MCF 10A (cell line): Measurements from ENCODE around the gene RETREG1. TPM values are rescaled to one million over a fixed set of nuclear protein-coding genes. Genes with fewer than 3 reads are reported as not detected.

Experiments used
- BruUV-seq: library from RNA; stranded (reverse); fragments of 400-500 nt; replicated peaks from 2 replicates; lab custom pipeline; 2021; lab: Mats Ljungman, UMichigan
- CTCF ChIA-PET: fragments of 300-600 bp; sonication (Branson Sonifier 250); formaldehyde crosslinking; extraction: SDS; loops from one replicate; lab custom pipeline; 2021; ENCODE audit warnings: antibody characterized with exemption, inconsistent platforms; lab: Yijun Ruan, JAX
- POLR2A ChIA-PET: fragments of 300-600, 350-650 bp; sonication (Branson Sonifier 250); formaldehyde crosslinking; extraction: SDS; loops from one replicate; lab custom pipeline; 2020; ENCODE audit warnings: antibody characterized with exemption, inconsistent platforms; lab: Yijun Ruan, JAX
- DNase-seq: peaks from one replicate; pipeline ENCODE4 v3.0.0-alpha.2; 2018; ENCODE audit not compliant: unreplicated experiment
- H3K27ac Mint-ChIP-seq: one replicate; pipeline ENCODE4 v1.8.0; 2022; ENCODE audit warnings: mild to moderate bottlenecking, low read depth, mixed read lengths; ENCODE audit not compliant: unreplicated experiment
- H3K27me3 Mint-ChIP-seq: one replicate; pipeline ENCODE4 v1.8.0; 2022; ENCODE audit warnings: mixed read lengths; ENCODE audit not compliant: insufficient read depth, unreplicated experiment
- H3K36me3 Mint-ChIP-seq: one replicate; pipeline ENCODE4 v1.8.0; 2022; ENCODE audit warnings: mild to moderate bottlenecking, moderate library complexity, mixed read lengths; ENCODE audit not compliant: insufficient read depth, unreplicated experiment
- H3K4me1 Mint-ChIP-seq: one replicate; pipeline ENCODE4 v1.8.0; 2022; ENCODE audit warnings: mixed read lengths; ENCODE audit not compliant: insufficient read depth, unreplicated experiment
- H3K4me3 Mint-ChIP-seq: one replicate; pipeline ENCODE4 v1.8.0; 2022; ENCODE audit warnings: mild to moderate bottlenecking, moderate library complexity, mixed read lengths; ENCODE audit not compliant: unreplicated experiment
- H3K9me3 Mint-ChIP-seq: one replicate; pipeline ENCODE4 v1.8.0; 2022; ENCODE audit warnings: mixed read lengths; ENCODE audit not compliant: unreplicated experiment
- intact Hi-C: fragments of 100-400 bp; cut with micrococcal nuclease; formaldehyde crosslinking; loops from 2 replicates; pipeline ENCODE4 v1.14.1; 2022
- total RNA-seq: library from RNA; stranded (reverse); gene quantifications from 2 replicates; pipeline ENCODE4 v1.2.3, GENCODE V29; 2022
- TF ChIP-seq, protein P1 (sequence below): fragments of 200-600 bp; IDR thresholded peaks from one replicate; pipeline ENCODE4 v1.8.0; 2022; ENCODE audit warnings: antibody characterized with exemption, mild to moderate bottlenecking; ENCODE audit not compliant: unreplicated experiment

RETREG1 gene
- total RNA-seq, 1 experiment from 2014 or later, result 4.9 TPM

DNA sequence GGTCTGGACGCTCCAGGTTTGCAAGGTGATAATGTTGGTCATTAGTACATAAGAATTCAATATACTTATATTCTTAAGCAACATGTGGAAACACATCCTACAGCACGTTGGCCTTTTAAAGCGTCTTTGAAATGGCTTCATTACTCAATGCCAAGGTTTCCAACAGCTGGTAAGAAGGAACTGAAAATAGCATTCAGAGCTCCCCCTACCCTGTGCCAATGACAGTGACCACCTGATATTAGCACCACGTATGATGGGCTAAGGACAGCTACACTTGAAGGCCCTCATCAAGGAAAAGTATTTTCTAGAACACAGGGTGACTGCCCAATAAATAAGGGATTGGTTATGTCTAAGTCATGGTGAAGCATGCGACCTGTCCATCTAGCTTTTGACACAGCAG lies 161.1 kb downstream of the RETREG1 start:
- Mint-ChIP-seq H3K4me1 (peaks cover 28% of the 10 kb centered on the region), H3K4me3 (peak overlapping the region; percentile 13), H3K27me3 (no peaks in the 10 kb centered on the region), H3K27ac (peak overlapping the region; percentile 83), H3K36me3 (peaks cover 71% of the 10 kb centered on the region), H3K9me3 (no peaks in the 10 kb centered on the region)
- intact Hi-C loops, result loop anchor here (1.0 kb wide), 1 partner anchor 295 kb away; no protein-coding TSS in a partner anchor
- no peak for DNase-seq
- POLR2A ChIA-PET, result interaction anchor here (1.0 to 2.7 kb wide), 4 partner anchors 9 to 295 kb away, joined by 3 to 10 read pairs (median 8); no protein-coding TSS in a partner anchor
- BruUV-seq, result no TSS peak
- CTCF ChIA-PET, result interaction anchor here (0.6 to 9.5 kb wide), 39 partner anchors 9 to 1365 kb away, joined by 3 to 210 read pairs (median 4); partner anchors contain the start of gene ZNF622
- TF ChIP-seq, protein P1, sequence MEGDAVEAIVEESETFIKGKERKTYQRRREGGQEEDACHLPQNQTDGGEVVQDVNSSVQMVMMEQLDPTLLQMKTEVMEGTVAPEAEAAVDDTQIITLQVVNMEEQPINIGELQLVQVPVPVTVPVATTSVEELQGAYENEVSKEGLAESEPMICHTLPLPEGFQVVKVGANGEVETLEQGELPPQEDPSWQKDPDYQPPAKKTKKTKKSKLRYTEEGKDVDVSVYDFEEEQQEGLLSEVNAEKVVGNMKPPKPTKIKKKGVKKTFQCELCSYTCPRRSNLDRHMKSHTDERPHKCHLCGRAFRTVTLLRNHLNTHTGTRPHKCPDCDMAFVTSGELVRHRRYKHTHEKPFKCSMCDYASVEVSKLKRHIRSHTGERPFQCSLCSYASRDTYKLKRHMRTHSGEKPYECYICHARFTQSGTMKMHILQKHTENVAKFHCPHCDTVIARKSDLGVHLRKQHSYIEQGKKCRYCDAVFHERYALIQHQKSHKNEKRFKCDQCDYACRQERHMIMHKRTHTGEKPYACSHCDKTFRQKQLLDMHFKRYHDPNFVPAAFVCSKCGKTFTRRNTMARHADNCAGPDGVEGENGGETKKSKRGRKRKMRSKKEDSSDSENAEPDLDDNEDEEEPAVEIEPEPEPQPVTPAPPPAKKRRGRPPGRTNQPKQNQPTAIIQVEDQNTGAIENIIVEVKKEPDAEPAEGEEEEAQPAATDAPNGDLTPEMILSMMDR, result no peak

DNA sequence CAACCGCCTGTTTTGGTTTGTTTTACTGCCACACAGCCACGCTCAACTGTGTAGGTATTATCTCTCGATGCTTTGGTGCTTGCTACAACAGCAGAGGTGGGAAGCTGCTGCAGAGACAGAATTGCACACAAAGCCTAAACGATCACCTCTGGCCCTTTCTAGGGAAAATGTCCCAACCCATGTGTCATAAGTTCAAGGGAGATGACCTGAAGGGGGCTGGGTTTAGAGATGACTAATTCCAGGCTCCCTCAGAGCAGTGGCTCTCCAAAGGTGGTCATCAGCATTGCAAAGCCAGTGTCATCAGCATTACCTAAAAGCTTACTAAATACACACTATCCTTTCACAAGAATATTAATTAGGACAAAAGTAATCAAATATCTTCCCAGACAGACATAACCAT lies 162.1 kb downstream of the RETREG1 start:
- no peak for DNase-seq
- Mint-ChIP-seq H3K27me3 (no peaks in the 10 kb centered on the region), H3K4me1 (peaks cover 25% of the 10 kb centered on the region), H3K27ac (peak overlapping the region; percentile 83), H3K9me3 (no peaks in the 10 kb centered on the region), H3K36me3 (peaks cover 73% of the 10 kb centered on the region), H3K4me3 (no peak overlapping the region)
- ChIA-PET CTCF (interaction anchor here (0.7 to 9.5 kb wide), 9 partner anchors 9 to 296 kb away, joined by 3 to 210 read pairs (median 8); no protein-coding TSS in a partner anchor), POLR2A (interaction anchor here (2.7 kb wide), 1 partner anchor 294 kb away, joined by 9 read pairs; no protein-coding TSS in a partner anchor)
- intact Hi-C loops, result no loop called here
- no TSS peak for BruUV-seq
- TF ChIP-seq, protein P1, result no peak

DNA sequence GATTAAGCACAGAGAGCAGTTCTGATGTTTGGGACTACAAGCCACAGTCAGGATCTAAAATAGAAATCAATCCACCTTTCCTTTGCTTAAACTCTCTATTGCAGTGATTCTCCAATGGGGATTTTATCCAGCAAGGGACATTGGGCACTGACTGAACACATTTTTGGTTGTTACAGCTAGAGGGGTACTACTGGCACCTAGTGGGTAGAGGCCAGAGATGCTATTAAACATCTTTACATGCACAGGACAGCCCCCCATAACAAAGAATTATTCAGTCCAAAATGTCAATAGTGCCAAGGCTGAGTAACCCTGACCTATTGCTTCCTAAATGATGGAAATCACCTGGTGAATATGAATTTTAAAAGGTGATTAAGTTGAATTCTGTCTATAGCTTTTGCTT lies 163.2 kb downstream of the RETREG1 start:
- TF ChIP-seq, protein P1, result no peak
- intact Hi-C loops, result no loop called here
- H3K4me1 Mint-ChIP-seq, result peaks cover 19% of the 10 kb centered on the region
- no peak overlapping the region for H3K4me3 Mint-ChIP-seq
- H3K27me3 Mint-ChIP-seq, result no peaks in the 10 kb centered on the region
- POLR2A ChIA-PET, result no interaction called here
- no peak for DNase-seq
- CTCF ChIA-PET, result interaction anchor here (1.3 to 9.5 kb wide), 2 partner anchors 25 to 295 kb away, joined by 3 to 210 read pairs; no protein-coding TSS in a partner anchor
- no TSS peak for BruUV-seq
- peaks cover 80% of the 10 kb centered on the region for H3K36me3 Mint-ChIP-seq
- no peak overlapping the region for H3K27ac Mint-ChIP-seq
- no peaks in the 10 kb centered on the region for H3K9me3 Mint-ChIP-seq

DNA sequence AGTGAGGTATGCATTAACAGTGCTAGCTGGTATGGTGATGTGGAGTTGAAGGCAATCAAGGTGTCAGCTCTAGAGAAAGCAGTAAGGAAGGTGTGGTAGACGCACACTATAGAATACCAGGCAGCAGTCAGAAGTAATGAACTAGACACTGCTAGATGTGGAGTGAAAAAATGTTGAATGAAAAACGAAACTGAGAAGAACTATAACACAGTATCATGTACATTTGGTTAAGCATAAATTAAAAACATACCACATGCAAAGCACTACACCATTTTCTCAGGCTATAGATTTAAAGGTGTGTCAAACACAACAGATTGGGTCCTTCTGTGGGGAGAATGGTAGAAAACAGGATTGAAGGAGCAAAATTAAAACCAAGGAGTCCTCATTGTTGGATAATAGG lies 166.6 kb downstream of the RETREG1 start:
- CTCF ChIA-PET, result no interaction called here
- no TSS peak for BruUV-seq
- intact Hi-C loops, result no loop called here

More for the DNA sequence above, 166.6 kb downstream of the RETREG1 start:
- H3K4me3 Mint-ChIP-seq, result no peak overlapping the region
- POLR2A ChIA-PET, result no interaction called here
- no peak for DNase-seq
- H3K4me1 Mint-ChIP-seq, result no peaks in the 10 kb centered on the region
- peaks cover 93% of the 10 kb centered on the region for H3K36me3 Mint-ChIP-seq
- TF ChIP-seq, protein P1, result no peak
- no peak overlapping the region for H3K27ac Mint-ChIP-seq
- no peaks in the 10 kb centered on the region for H3K27me3 Mint-ChIP-seq
- no peaks in the 10 kb centered on the region for H3K9me3 Mint-ChIP-seq
